Upper lobe of left lung (tissue), 6 donors: ENCODE measurements around the gene RAPGEF2. TPM values are rescaled to one million over a fixed set of nuclear protein-coding genes. Genes with fewer than 3 reads are reported as not detected.

Experiments
- ATAC-seq, 2 donors: fragments of 200-7000 bp; cut with Tn5 transposase; one replicate each; pipeline ENCODE4 v1.9.1; 2022; ENCODE audit warnings: mild to moderate bottlenecking in 2 of 2, moderate library complexity in 2 of 2; ENCODE audit not compliant: low FRiP score in 2 of 2
- DNase-seq, 2 donors: peaks; one replicate each; pipeline ENCODE4 v3.0.0-alpha.2; 2019 to 2020
- H3K27ac ChIP-seq, 4 donors: fragments of 200-600 bp; sonication (generic); one replicate each; pipeline ENCODE4 v1.5.1; 2016 to 2019
- H3K27me3 ChIP-seq, 4 donors: fragments of 200-600 bp; sonication (generic); one replicate each; pipeline ENCODE4 v1.5.1; 2017 to 2019
- H3K36me3 ChIP-seq, 4 donors: fragments of 200-600 bp; sonication (generic); one replicate each; pipeline ENCODE4 v1.5.1; 2016 to 2019
- H3K4me1 ChIP-seq, 4 donors: fragments of 200-600 bp; sonication (generic); one replicate each; pipeline ENCODE4 v1.5.1; 2018 to 2019
- H3K4me3 ChIP-seq, 4 donors: fragments of 200-600 bp; sonication (generic); one replicate each; pipeline ENCODE4 v1.5.1; 2017 to 2019; ENCODE audit warnings: mild to moderate bottlenecking in 2 of 4, moderate library complexity in 1 of 4
- H3K9me3 ChIP-seq, 4 donors: fragments of 200-600 bp; sonication (generic); one replicate each; pipeline ENCODE4 v1.5.1; 2018 to 2019
- EP300 ChIP-seq, 4 donors: sonication (generic); formaldehyde crosslinking; IDR thresholded peaks; one replicate each; pipeline ENCODE4 v1.5.1; 2017; ENCODE audit warnings: antibody characterized with exemption in 4 of 4, control low read depth in 2 of 4
- POLR2A ChIP-seq, 4 donors: fragments of 450-650 bp; IDR thresholded peaks; one replicate each; pipeline ENCODE4 v1.5.1; 2016 to 2017; ENCODE audit warnings: antibody characterized with exemption in 4 of 4, mild to moderate bottlenecking in 2 of 4
- POLR2AphosphoS5 ChIP-seq, 2 donors: sonication (generic); formaldehyde crosslinking; IDR thresholded peaks; one replicate each; pipeline ENCODE4 v1.5.1; 2017; ENCODE audit warnings: antibody characterized with exemption in 2 of 2
- WGBS, 2 donors: methylation state at CpG; one replicate each; pipeline ENCODE4 v1.1.5; 2017 to 2018; 5-methylcytosine and 5-hydroxymethylcytosine counted together
- total RNA-seq, 6 donors: library from RNA; depleted of rRNA in 4 of 6; stranded (reverse); fragments of >200 nt in 4 of 6; gene quantifications; one replicate each; pipeline versions ENCODE4 v1.1.0 to v1.2.1, GENCODE V29; 2016 to 2021
- TF ChIP-seq, protein P1 (sequence below), 6 experiments: fragments of 450-650 bp in 4 of 6; fragments of 200-600 bp in 2 of 6; sonication (generic) in 2 of 6; IDR thresholded peaks; one replicate each; pipeline ENCODE4 v1.5.1; 2016 to 2019; ENCODE audit warnings: antibody characterized with exemption in 6 of 6
- donor health status: DM: no; HTN: no; CAD: no; lungs with moderate emphysema.
- donor health status: DM: no; HTN: yes; CAD: no; lungs with severe emphysema.

Gene RAPGEF2
- total RNA-seq, 6 donors from 2014 or later: 53.3 to 122 (median 66.3) TPM

DNA sequence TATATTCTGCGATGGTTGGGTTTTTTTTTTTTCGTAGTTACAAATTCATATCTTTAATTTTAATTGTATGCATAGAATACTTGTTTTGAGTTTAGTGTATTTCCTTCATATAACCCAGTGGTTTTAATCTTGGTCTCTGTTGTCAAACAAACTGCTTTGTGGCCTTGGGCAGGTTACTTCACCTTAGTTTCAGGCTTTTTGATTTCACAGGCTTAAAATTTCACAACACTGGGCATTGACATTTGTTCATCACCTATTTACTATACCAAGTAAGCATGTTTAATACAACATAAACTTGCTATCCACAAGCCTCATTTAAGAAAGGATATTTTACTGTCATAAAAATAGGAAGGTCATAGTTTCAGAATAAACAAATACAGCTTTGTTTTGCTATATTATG lies 14.7 kb downstream of the RAPGEF2 start:
- peaks cover 0 to 3% (median 0%) of the 10 kb centered on the region in 4 donors for H3K9me3 ChIP-seq
- H3K27me3 ChIP-seq: no peaks in the 10 kb centered on the region
- no peaks in the 10 kb centered on the region for H3K36me3 ChIP-seq
- no peak for TF ChIP-seq EP300 (IDR thresholded peaks at IDR 0.05)
- no peak for TF ChIP-seq POLR2AphosphoS5 (IDR thresholded peaks at IDR 0.05)
- no peak for TF ChIP-seq POLR2A (IDR thresholded peaks at IDR 0.05)
- TF ChIP-seq, protein P1, sequence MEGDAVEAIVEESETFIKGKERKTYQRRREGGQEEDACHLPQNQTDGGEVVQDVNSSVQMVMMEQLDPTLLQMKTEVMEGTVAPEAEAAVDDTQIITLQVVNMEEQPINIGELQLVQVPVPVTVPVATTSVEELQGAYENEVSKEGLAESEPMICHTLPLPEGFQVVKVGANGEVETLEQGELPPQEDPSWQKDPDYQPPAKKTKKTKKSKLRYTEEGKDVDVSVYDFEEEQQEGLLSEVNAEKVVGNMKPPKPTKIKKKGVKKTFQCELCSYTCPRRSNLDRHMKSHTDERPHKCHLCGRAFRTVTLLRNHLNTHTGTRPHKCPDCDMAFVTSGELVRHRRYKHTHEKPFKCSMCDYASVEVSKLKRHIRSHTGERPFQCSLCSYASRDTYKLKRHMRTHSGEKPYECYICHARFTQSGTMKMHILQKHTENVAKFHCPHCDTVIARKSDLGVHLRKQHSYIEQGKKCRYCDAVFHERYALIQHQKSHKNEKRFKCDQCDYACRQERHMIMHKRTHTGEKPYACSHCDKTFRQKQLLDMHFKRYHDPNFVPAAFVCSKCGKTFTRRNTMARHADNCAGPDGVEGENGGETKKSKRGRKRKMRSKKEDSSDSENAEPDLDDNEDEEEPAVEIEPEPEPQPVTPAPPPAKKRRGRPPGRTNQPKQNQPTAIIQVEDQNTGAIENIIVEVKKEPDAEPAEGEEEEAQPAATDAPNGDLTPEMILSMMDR (IDR thresholded peaks at IDR 0.05): no peak
- no peak overlapping the region for H3K4me3 ChIP-seq
- peak overlapping the region in 1 of 4 donors; percentile 27 for H3K27ac ChIP-seq
- DNase-seq (no peak), ATAC-seq (no peak)
- H3K4me1 ChIP-seq: peaks cover 0 to 22% (median 5%) of the 10 kb centered on the region in 4 donors
- WGBS, 2 donors: 71 to 92% methylated on average over 2 of the region's 2 CpGs

DNA sequence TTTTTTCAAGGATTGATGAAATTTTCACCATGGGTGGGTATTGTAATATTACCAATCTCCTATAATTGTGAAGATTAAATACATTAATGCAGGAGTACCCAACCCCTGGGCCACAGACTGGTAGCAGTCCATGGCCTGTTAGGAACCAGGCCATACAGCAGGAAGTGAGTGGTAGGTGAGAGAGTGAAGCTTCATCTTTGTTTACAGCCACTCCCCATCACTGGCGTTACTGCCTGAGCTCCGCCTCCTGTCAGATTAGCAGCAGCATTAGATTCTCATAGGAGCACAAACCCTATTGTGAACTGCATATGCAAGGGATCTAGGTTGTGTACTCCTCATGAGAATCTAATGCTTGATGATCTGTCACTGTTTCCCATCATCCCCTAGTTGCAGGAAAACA lies 15.1 kb downstream of the RAPGEF2 start:
- peaks cover 0 to 22% (median 5%) of the 10 kb centered on the region in 4 donors for H3K4me1 ChIP-seq
- no peaks in the 10 kb centered on the region for H3K27me3 ChIP-seq
- DNase-seq: no peak
- no peak overlapping the region for H3K4me3 ChIP-seq
- H3K36me3 ChIP-seq: no peaks in the 10 kb centered on the region
- TF ChIP-seq POLR2AphosphoS5 (IDR thresholded peaks at IDR 0.05) (peak in 1 of 2 donors; percentile 9), POLR2A (IDR thresholded peaks at IDR 0.05) (no peak)
- H3K27ac ChIP-seq: peak overlapping the region in 1 of 4 donors; percentile 27
- ATAC-seq: no peak
- 63 to 82% methylated on average over 2 of the region's 2 CpGs for WGBS, 2 donors
- H3K9me3 ChIP-seq: peaks cover 0 to 3% (median 0%) of the 10 kb centered on the region in 4 donors

DNA sequence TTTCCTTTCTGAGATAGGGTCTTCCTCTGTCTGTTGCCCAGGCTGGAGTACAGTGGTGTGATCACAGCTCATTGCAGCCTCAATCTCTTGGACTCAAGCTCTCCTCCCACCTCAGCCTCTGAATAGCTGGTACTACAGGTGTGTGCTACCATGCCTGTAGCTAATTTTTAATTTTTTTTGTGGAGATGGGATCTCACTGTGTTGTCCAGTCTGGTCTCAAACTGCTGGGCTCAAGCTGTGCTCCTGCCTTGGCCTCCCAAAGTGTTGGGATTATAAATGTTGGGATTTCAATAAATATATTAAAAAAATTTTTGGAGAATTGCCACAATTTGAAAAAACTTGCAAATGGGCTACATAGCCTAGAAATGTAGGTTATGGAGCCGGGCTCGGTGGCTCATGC lies 18.5 kb downstream of the RAPGEF2 start:
- H3K36me3 ChIP-seq: no peaks in the 10 kb centered on the region
- peaks cover 5 to 22% (median 15%) of the 10 kb centered on the region in 4 donors for H3K4me1 ChIP-seq
- H3K4me3 ChIP-seq: no peak overlapping the region
- no peaks in the 10 kb centered on the region for H3K9me3 ChIP-seq
- ATAC-seq (no peak), DNase-seq (no peak)
- no peak overlapping the region for H3K27ac ChIP-seq
- H3K27me3 ChIP-seq: no peaks in the 10 kb centered on the region
- 97 to 98% methylated on average over 2 of the region's 2 CpGs for WGBS, 2 donors
- TF ChIP-seq POLR2A (IDR thresholded peaks at IDR 0.05) (no peak), POLR2AphosphoS5 (IDR thresholded peaks at IDR 0.05) (no peak), EP300 (IDR thresholded peaks at IDR 0.05) (no peak)
- TF ChIP-seq, protein P1 (IDR thresholded peaks at IDR 0.05): no peak

DNA sequence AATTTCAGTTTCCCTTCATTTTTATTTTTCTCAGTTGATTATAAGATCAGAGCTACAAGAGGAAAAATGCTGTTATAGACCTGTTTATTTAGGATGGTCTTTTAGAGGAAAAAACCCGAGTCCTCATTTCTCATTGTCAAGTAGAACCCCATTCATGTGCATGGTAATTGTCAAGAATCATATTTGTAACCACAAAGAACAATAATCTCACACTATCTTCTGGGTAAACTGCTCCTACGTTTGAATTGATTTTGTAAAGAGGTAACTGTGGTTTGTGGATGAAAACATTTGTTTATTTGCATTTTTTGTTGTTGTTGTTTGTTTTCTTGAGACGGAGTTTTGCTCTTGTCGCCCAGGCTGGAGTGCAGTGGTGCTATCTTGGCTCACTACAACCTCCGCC lies 23.8 kb downstream of the RAPGEF2 start:
- no peak overlapping the region for H3K27ac ChIP-seq
- H3K36me3 ChIP-seq: no peaks in the 10 kb centered on the region
- no peaks in the 10 kb centered on the region for H3K9me3 ChIP-seq
- H3K27me3 ChIP-seq: no peaks in the 10 kb centered on the region
- peaks cover 0 to 19% (median 10%) of the 10 kb centered on the region in 4 donors for H3K4me1 ChIP-seq
- ATAC-seq (no peak), DNase-seq (no peak)
- H3K4me3 ChIP-seq: no peak overlapping the region
- 87 to 90% methylated on average over 5 of the region's 5 CpGs for WGBS, 2 donors
- TF ChIP-seq POLR2AphosphoS5 (IDR thresholded peaks at IDR 0.05): no peak
- TF ChIP-seq, protein P1 (IDR thresholded peaks at IDR 0.05): no peak
- TF ChIP-seq EP300 (IDR thresholded peaks at IDR 0.05): no peak
- TF ChIP-seq POLR2A (IDR thresholded peaks at IDR 0.05): no peak

DNA sequence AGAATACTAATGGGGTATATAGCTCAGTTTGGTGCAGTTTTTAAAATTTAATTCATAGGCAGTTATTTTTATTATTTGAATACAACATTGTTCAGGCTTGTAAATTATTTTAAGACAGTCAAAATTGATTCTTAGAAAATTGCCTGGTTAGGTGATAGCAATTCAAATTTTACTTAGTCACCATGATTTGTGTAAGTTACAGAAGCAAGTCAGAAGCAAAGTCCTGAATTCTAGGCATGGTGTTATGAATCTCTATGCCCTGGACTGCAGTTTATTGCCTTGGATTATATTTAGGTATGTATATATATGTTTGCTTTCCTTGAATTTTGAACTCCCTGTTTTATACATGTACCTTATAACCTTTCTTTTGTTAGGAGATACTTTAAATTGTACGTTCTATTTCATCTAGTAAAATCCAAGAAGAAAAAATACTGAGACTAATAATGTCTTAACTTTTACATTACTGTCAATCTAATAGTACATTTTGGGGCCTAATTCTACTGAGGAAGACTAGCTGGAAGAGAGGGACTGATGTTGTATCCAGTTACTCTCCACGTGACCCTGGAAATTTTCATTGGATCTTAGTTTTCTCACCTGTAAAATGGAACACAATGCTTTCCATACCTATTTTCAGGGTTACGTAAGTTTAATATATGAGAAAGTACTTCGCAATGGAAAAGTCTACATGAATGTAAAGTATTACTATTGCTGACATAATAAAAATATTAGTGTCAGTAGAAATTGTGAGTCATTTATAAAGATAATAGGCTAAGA lies 25.1 kb downstream of the RAPGEF2 start:
- ATAC-seq: no peak
- no peaks in the 10 kb centered on the region for H3K36me3 ChIP-seq
- H3K4me1 ChIP-seq: peaks cover 0 to 19% (median 10%) of the 10 kb centered on the region in 4 donors
- no peak overlapping the region for H3K27ac ChIP-seq
- no peak for DNase-seq
- TF ChIP-seq, protein P1 (IDR thresholded peaks at IDR 0.05): no peak
- TF ChIP-seq EP300 (IDR thresholded peaks at IDR 0.05) (no peak), POLR2AphosphoS5 (IDR thresholded peaks at IDR 0.05) (no peak), POLR2A (IDR thresholded peaks at IDR 0.05) (no peak)
- no peaks in the 10 kb centered on the region for H3K27me3 ChIP-seq
- no peaks in the 10 kb centered on the region for H3K9me3 ChIP-seq
- H3K4me3 ChIP-seq: no peak overlapping the region
- 93 to 97% methylated on average over 4 of the region's 4 CpGs for WGBS, 2 donors
